Kidney (tissue), 14 donors: Measurements from ENCODE around the gene MRPL50. TPM values are rescaled to one million over a fixed set of nuclear protein-coding genes. Genes with fewer than 3 reads are reported as not detected.

Experiments
- DNase-seq, 5 donors: peaks; one replicate each; pipeline ENCODE4 v3.0.0-alpha.2; 2013 to 2020
- FAIRE-seq: peaks from 2 replicates; lab custom pipeline; 2012; peaks lifted over from hg19 to GRCh38; lab: Jason Lieb, UNC
- H3K27ac ChIP-seq, 2 donors: one replicate each; pipeline ENCODE4 v1.7.0; 2013; ENCODE audit warnings: low read depth in 2 of 2, low read length in 2 of 2, inconsistent platforms in 1 of 2
- H3K27me3 ChIP-seq: one replicate; pipeline ENCODE4 v1.7.1; 2013; ENCODE audit warnings: low read length, inconsistent platforms; ENCODE audit not compliant: control insufficient read depth, insufficient read depth
- H3K36me3 ChIP-seq, 3 donors: one replicate each; pipeline versions ENCODE4 v1.7.0 to v1.7.1; 2013; ENCODE audit warnings: low read length in 3 of 3, control low read depth in 1 of 3, inconsistent platforms in 1 of 3; ENCODE audit not compliant: insufficient read depth in 3 of 3, control insufficient read depth in 2 of 3
- H3K4me1 ChIP-seq, 3 donors: one replicate each; pipeline versions ENCODE4 v1.7.0 to v1.7.1; 2013; ENCODE audit warnings: low read length in 3 of 3, inconsistent platforms in 1 of 3, low read depth in 1 of 3; ENCODE audit not compliant: control insufficient read depth in 2 of 3, insufficient read depth in 2 of 3
- H3K4me3 ChIP-seq, 3 donors: one replicate each; pipeline versions ENCODE4 v1.7.0 to v1.8.1; 2013; ENCODE audit warnings: low read length in 3 of 3, control low read depth in 1 of 3, inconsistent platforms in 1 of 3
- H3K9ac ChIP-seq, 3 donors: one replicate each; pipeline versions ENCODE4 v1.7.0 to v1.7.1; 2013; ENCODE audit warnings: low read length in 3 of 3, control low read depth in 1 of 3, inconsistent platforms in 1 of 3
- H3K9me3 ChIP-seq, 3 donors: one replicate each; pipeline versions ENCODE4 v1.7.0 to v1.7.1; 2013; ENCODE audit warnings: low read length in 3 of 3, control low read depth in 1 of 3, inconsistent platforms in 1 of 3; ENCODE audit not compliant: control insufficient read depth in 2 of 3, insufficient read depth in 1 of 3
- CTCF ChIP-seq: IDR thresholded peaks from 3 replicates; pipeline ENCODE4 v1.5.1; 2012; ENCODE audit warnings: mild to moderate bottlenecking, moderate library complexity, borderline replicate concordance; ENCODE audit not compliant: insufficient read depth; ENCODE audit errors: extremely low read depth
- intact Hi-C: fragments of 100-400 bp; cut with DNase I; formaldehyde crosslinking; loops from one replicate; pipeline ENCODE4 v1.11.1; 2022
- polyA plus RNA-seq: library from polyadenylated mRNA; stranded (reverse); fragments of 350-450 nt; fragmentation: Illumina TruSeq; extraction: RNeasy Lipid Tissue Mini Kit (QIAGEN cat#74804); gene quantifications from one replicate; pipeline ENCODE4 v1.2.3, GENCODE V29; 2014; ENCODE audit warnings: low read depth, low replicate concordance; ENCODE audit not compliant: insufficient read depth
- total RNA-seq: library from RNA; stranded (reverse); fragmentation: NEBNext Ultra II Directional; extraction: Animal tissue kit (Norgen Biotek cat#: 25700); gene quantifications from one replicate; pipeline ENCODE4 v1.2.1, GENCODE V29; 2021
- donor health status: control.
- donor health status: control.
- donor health status: control.
- donor health status: control.
- donor health status: control.
- donor health status: DM: yes; HTN: yes; CAD: no.
- donor health status: Normal renal cell carcinoma (clear cell type).

The MRPL50 gene
- total and polyA plus RNA-seq, 2 donors from 2014 or later, result 12.1 to 17.5 TPM

- Histone ChIP-seq H3K36me3 (peaks cover 22 to 36% (median 26%) of the 10 kb centered on the region in 3 donors), H3K27me3 (no peaks in the 10 kb centered on the region), H3K9me3 (peaks cover 0 to 11% (median 5%) of the 10 kb centered on the region in 3 donors), H3K4me3 (peak overlapping the region; percentile 63 to 96 (median 78)), H3K4me1 (peaks cover 3 to 8% (median 8%) of the 10 kb centered on the region in 3 donors), H3K27ac (peak overlapping the region in 1 of 2 donors; percentile 56), H3K9ac (peak overlapping the region; percentile 62 to 85 (median 80))
- intact Hi-C loops, result no loop called here
- DNase-seq (no peak), FAIRE-seq (no peak)
- no peak for TF ChIP-seq CTCF
Observed at GRCh38 chr9:101399643-101399970, 1.2 kb upstream of the MRPL50 start.

GRCh38 chr9:101398930-101399642 is 668 bp upstream of the MRPL50 start:
- FAIRE-seq (no peak), DNase-seq (peak in 3 of 5 donors; percentile 31 to 90 (median 44))
- peaks cover 21 to 32% (median 25%) of the 10 kb centered on the region in 3 donors for H3K36me3 ChIP-seq
- TF ChIP-seq CTCF, result no peak
- intact Hi-C loops, result no loop called here
- H3K4me3 ChIP-seq, result peak overlapping the region; percentile 63 to 96 (median 78)
- H3K9ac ChIP-seq, result peak overlapping the region; percentile 62 to 85 (median 80)
- H3K27ac ChIP-seq, result peak overlapping the region; percentile 56 to 75
- no peaks in the 10 kb centered on the region for H3K27me3 ChIP-seq
- H3K9me3 ChIP-seq, result peaks cover 0 to 11% (median 5%) of the 10 kb centered on the region in 3 donors
- peaks cover 3 to 8% (median 8%) of the 10 kb centered on the region in 3 donors for H3K4me1 ChIP-seq

DNA sequence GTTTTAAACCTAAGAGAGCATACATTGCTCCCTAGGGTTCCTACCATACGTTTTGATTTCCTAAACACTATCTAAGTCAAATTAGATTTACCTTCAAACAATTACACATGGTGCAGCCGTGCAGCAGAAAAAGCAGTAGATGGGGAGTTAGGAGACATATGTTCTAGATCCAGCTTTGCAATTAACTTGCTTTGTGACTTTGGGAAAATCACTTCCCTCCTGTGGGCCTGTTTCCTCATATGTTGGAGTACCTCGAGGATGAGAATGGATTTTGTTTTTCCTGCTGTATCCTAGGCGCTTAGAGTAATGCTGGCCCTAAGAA is 711 bp downstream of the MRPL50 start:
- no peak for TF ChIP-seq CTCF
- DNase-seq (no peak), FAIRE-seq (no peak)
- peaks cover 0 to 3% (median 0%) of the 10 kb centered on the region in 3 donors for H3K9me3 ChIP-seq
- peaks cover 3 to 8% (median 8%) of the 10 kb centered on the region in 3 donors for H3K4me1 ChIP-seq
- peak overlapping the region; percentile 96 to 99 (median 97) for H3K4me3 ChIP-seq
- peaks cover 7 to 19% (median 15%) of the 10 kb centered on the region in 3 donors for H3K36me3 ChIP-seq
- peak overlapping the region in 1 of 2 donors; percentile 84 for H3K27ac ChIP-seq
- no peaks in the 10 kb centered on the region for H3K27me3 ChIP-seq
- intact Hi-C loops, result no loop called here
- H3K9ac ChIP-seq, result peak overlapping the region; percentile 93 to 100 (median 97)
